Neural progenitor cell (in vitro differentiated cells): Measurements from ENCODE around the gene BBS1.

Experiments
- EZH2 ChIP-seq: fragments of 200-600 bp; sonication (generic); IDR thresholded peaks from 2 replicates; pipeline ENCODE4 v1.6.1; 2017; ENCODE audit warnings: antibody characterized with exemption, mild to moderate bottlenecking, moderate library complexity
- TF ChIP-seq, protein P1 (sequence below): fragments of 200-600 bp; sonication (generic); IDR thresholded peaks from 2 replicates; pipeline ENCODE4 v1.5.1; 2017; ENCODE audit warnings: antibody characterized with exemption, mild to moderate bottlenecking

- TF ChIP-seq, protein P1, sequence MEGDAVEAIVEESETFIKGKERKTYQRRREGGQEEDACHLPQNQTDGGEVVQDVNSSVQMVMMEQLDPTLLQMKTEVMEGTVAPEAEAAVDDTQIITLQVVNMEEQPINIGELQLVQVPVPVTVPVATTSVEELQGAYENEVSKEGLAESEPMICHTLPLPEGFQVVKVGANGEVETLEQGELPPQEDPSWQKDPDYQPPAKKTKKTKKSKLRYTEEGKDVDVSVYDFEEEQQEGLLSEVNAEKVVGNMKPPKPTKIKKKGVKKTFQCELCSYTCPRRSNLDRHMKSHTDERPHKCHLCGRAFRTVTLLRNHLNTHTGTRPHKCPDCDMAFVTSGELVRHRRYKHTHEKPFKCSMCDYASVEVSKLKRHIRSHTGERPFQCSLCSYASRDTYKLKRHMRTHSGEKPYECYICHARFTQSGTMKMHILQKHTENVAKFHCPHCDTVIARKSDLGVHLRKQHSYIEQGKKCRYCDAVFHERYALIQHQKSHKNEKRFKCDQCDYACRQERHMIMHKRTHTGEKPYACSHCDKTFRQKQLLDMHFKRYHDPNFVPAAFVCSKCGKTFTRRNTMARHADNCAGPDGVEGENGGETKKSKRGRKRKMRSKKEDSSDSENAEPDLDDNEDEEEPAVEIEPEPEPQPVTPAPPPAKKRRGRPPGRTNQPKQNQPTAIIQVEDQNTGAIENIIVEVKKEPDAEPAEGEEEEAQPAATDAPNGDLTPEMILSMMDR: no peak
- TF ChIP-seq EZH2: no peak
Observed at GRCh38 chr11:66548774-66549630, 38.6 kb downstream of the BBS1 start.
